Activated CD8-positive, alpha-beta memory T cell treated with anti-CD3 and anti-CD28 coated beads for 48 hours (primary cell): ENCODE results near the gene WDFY2.

Source experiments
- DNase-seq, 3 experiments: peaks; one replicate each; pipeline ENCODE4 v3.0.0-alpha.2; 2020; ENCODE audit warnings: low read depth in 2 of 3, low spot score in 2 of 3

WDFY2 gene

GRCh38 chr13:51786425-51787265, 202.4 kb downstream of the WDFY2 start:
- DNase-seq, result no peak

- no peak for DNase-seq
Observed at GRCh38 chr13:51793570-51794271, 209.5 kb downstream of the WDFY2 start.

DNA sequence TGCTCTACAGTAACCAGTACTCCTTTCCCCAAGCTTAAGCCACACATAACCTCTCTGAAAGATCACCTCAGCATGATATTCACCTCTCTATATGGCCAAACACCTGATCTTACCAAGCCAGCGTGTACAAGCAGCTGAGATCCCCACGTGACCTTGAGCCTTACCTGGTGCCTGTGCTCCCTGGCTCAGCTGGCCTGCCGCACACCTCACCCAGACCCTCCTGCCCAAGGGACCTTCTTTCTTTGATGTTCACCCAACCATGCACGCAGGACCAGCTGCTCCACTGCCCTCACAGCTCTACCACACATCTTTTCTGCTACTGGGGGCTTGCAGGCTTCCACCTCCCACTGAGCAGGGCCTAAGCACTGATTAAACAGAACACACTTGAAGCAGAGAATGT, 210.7 kb downstream of the WDFY2 start:
- DNase-seq, result no peak

GRCh38 chr13:51795419-51795818, 211.2 kb downstream of the WDFY2 start:
- DNase-seq, result no peak

DNA sequence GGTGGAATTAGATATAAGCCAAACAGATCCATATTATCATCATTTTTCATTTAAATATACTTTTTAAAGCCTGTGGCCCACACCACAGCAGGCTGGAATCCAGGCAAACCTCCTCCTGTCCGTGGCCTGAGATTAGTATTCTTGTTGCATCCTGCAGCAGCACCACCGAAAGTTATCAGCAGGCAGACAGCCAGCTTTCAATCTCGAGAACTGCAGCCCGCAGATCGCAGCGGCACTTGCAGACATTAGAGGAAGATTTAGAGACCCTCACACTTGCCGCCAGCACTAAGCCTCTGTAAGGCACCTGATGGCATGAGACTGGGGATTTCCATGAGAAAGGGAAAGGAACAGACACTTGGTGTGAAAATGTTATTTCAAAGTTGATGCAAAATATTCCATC, 212.3 kb downstream of the WDFY2 start:
- DNase-seq, result no peak

DNA sequence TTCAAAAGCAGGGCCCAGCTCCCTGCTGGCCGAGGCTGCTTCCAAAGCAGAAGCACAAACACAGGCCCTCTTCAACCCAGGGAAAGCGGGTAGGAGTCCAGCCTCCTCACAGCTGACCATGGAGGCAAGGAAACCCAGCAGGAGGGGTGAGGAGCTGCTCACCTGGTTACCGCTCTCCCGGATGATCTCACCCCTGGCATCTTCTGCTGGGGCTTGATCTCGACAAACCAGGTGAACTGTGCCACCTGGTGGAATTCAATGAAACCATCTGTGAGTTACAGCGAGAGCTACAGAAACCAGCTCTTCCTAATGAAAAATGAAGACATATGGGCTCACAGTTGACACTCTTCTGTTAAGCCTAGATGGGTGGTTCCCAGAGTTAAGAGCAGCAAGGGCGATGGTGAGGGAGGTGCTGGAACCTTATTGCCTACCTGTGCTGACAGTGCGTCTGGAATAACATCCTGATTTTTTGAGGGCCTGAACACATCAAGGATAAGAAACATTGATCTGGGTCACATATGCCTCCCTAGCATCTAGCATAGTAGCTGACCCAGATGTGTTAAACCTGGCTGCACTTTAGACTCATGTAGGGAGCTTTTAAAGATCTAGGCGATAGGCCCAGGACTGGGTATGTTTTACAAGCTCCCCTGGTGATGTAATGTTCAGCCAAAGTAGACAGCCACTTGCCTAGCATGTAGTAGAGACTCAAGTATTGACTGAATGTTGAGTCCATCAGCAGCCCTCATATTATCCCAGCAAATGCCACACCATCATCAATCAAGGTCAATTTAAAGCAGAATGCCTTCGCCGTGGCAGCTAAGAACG, 213.6 kb downstream of the WDFY2 start:
- no peak for DNase-seq

DNA sequence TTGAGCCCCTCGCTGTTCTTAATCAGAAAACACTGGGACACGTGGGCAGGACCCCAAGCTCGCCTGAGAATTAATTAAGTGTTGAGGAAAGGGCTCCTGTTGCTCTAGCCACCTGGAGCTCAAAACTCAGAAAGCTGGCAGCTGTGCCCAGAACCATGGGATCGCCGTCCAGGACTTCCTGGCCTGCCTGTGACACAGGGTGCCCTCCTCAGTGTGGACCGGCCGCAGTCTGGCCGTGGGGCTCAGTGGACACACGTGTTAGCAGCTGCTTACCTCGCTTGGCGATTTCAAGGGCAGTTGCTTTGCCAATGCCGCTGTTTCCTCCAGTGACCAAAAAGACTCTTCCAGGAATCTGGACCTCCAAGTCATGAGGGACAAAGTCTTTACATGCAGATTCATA, 215.0 kb downstream of the WDFY2 start:
- DNase-seq, result no peak

- no peak for DNase-seq
Observed at GRCh38 chr13:51800486-51800885, 216.2 kb downstream of the WDFY2 start.

- DNase-seq, result no peak
Observed at GRCh38 chr13:51801631-51802099, 217.4 kb downstream of the WDFY2 start.

GRCh38 chr13:51802631-51803418, 218.6 kb downstream of the WDFY2 start:
- DNase-seq, result no peak

DNA sequence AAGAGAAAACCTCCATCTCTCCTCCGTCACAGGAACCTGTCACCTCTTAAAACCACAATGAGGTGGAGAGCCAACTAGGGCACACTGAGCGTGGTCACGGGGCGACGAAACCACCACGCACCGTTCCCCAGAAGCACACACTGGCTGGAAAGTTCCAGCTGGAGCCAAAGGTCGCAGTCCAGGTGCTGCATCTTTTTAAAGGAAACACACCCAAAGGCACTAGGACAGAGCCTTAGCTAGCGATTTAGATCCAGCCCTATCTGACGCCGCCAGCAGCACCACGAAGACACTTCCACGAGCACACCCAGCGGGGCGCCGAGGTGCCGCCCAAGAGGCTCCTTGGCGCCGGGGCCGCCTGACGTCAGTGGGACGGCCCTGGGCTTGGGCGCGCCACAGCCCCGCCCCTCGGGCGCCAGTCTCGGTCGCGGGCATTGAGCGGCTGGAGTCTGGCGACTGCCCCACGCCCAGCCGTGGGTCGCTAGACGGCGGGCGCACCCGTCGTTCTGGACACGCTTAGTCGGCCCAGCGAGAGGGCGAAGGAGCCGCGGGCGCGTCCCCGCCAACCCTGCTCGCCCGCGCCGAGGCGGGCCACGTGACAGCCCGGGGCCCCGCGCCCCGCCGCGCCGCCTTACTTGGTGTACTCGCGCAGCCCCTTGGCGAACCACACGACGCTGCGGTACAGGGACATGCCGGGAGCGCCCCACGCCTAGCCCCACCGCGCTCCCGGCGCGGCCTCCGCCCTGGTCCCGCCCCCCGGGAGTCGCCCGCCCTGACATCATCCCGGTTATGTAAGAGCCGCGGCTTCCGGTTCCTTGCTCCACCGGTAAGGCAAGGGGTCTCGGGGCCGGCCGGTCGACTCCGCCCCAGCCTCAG, 219.4 kb downstream of the WDFY2 start, which contains the start of gene DHRS12:
DHRS12 (minus strand) TSS at position 742 of the 873 bp plus-strand sequence. CDS start 4,504 bp downstream, outside the sequence.
- DNase-seq, result peak; percentile 63 to 72 (median 70)

- DNase-seq, result no peak
Observed at GRCh38 chr13:51804295-51805172, 220.3 kb downstream of the WDFY2 start.

- no peak for DNase-seq
Observed at GRCh38 chr13:51805313-51805712, 221.1 kb downstream of the WDFY2 start.

- DNase-seq, result no peak
Observed at GRCh38 chr13:51805925-51806324, 221.7 kb downstream of the WDFY2 start.

DNA sequence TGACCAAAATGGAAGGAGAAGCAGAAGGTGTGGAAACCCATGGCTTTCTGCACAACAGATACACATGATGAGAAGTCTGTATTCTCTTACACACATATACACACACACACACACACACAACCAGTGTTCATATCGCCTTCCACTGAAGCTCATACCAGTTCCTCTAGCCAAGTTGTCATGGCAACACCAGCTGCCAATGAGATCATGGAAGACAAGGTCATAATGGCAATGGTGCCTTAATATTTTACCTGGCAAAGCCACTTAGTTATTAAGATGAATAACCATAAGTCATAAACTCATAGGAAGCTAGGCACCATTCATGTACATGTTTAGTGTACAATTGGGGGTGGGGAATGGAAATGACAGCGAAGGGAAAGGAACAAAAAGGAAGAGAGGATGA, 222.3 kb downstream of the WDFY2 start:
- no peak for DNase-seq

- no peak for DNase-seq
Observed at GRCh38 chr13:51807041-51807440, 222.8 kb downstream of the WDFY2 start.

DNA sequence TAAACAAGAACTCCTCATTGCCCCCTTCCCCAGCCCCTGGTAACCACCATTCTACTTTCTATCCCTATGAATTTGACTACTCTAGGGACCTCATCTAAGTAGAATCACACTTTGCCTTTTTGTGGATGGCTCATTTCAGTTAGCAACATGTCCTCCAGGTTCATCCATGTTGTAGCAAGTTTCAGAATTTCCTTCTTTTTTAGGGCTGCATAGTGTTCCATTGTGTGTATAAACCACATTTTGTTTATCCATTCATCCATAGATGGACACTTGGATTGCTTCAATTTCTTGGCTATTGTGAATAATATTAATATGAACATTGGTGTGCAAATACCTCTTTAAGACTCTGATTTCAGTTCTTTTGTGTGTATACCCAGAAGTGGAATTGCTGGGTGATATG, 224.5 kb downstream of the WDFY2 start:
- DNase-seq, result no peak

GRCh38 chr13:51811046-51811445, 226.8 kb downstream of the WDFY2 start:
- DNase-seq, result no peak
